Measurements from ENCODE around the gene HJURP.

DNA sequence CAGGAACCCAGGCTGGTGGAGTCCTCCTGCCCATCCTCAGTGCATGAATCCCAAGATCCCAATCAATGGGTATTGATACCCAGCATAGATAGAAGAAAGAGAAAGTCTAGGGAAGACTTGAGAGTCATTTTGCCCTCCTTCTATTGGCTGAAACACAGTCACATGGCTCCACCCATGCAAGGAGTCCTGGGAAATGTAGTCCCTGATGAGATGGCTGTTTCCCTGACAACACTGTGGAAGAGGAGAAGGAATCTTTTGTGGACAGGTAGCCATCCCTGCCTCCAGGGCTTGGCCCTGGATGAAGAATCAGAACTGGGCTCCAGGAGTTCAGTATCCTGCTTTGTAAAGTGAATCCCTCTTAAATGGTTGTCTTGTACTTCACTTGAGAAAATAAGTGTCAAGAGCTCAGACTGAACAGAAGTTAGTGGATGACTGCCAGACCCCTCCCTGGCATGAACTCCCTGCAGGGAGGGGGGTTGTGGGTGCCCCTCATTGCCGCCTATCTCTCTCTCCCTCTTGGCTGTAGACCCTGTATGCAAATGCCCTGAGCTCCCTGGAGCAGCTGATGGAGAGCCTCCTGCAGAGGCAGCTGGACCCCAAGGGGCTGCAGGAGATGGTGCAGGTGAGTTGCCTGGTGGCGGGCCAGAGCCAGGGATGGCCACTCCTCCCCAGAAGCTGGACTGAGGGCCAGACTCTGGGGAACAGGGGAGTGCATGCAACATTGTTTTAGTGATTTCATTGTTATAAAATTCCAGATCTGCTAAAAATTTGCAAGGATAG is 40.1 kb downstream of the HJURP start:
- TF ChIP-seq CTCF (IDR thresholded peaks at IDR 0.05; ENCODE audit: extremely low read depth in 1 of 2, insufficient read depth in 1 of 2, low read depth in 1 of 2, low read length in 2 of 2): no peak
- no peak for TF ChIP-seq EZH2 (IDR thresholded peaks at IDR 0.05; ENCODE audit: borderline replicate concordance, low read depth, low read length, severe bottlenecking)
- TF ChIP-seq MYC (IDR thresholded peaks at IDR 0.05; ENCODE audit: low read depth, low read length): no peak
- TF ChIP-seq POLR2AphosphoS5 (IDR thresholded peaks at IDR 0.05; ENCODE audit: insufficient read depth, low read depth, low read length): no peak
- no peak for TF ChIP-seq POLR2A (IDR thresholded peaks at IDR 0.05; ENCODE audit: low read depth, low read length)
- TF ChIP-seq JUN (IDR thresholded peaks at IDR 0.05; ENCODE audit: borderline replicate concordance, insufficient read depth, insufficient read length, low read depth): no peak
- TF ChIP-seq, protein P1, sequence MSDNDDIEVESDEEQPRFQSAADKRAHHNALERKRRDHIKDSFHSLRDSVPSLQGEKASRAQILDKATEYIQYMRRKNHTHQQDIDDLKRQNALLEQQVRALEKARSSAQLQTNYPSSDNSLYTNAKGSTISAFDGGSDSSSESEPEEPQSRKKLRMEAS (IDR thresholded peaks at IDR 0.05; ENCODE audit: insufficient read depth, insufficient read length): no peak
- no peak for TF ChIP-seq FOS (IDR thresholded peaks at IDR 0.05; ENCODE audit: borderline replicate concordance, insufficient read depth, low read length)
